CD4-positive, alpha-beta T cell treated with Interleukin-6 at 100 ng/mL for 8 hours (primary cell): ENCODE measurements around the gene TDRKH.
"Not testable (repeated sequence)": the region's sequence is repeated elsewhere in the genome, so short reads cannot be mapped to it uniquely, and the experiment has no call there.

Source experiments
- DNase-seq: peaks from one replicate; pipeline ENCODE4 v3.0.0-alpha.2; 2020; ENCODE audit warnings: mixed read lengths, low spot score

Gene TDRKH

GRCh38 chr1:151762941-151763921, 27.1 kb downstream of the TDRKH start, which contains the start of gene MRPL9:
Gene MRPL9, minus strand, starts transcription at chr1:151763496. Its CDS starts 17 bp downstream, at chr1:151763479.
- peak; percentile 79 for DNase-seq

GRCh38 chr1:151760597-151761385, 29.5 kb downstream of the TDRKH start:
- no peak for DNase-seq

- DNase-seq: no peak
These were observed 31.1 kb downstream of the TDRKH start for GRCh38 chr1:151759241-151759640.

- DNase-seq: no peak
These were observed 34.0 kb downstream of the TDRKH start for GRCh38 chr1:151756291-151756690.

- DNase-seq: no peak
These were observed 48.8 kb downstream of the TDRKH start for GRCh38 chr1:151741516-151741915.

GRCh38 chr1:151739590-151740355, 50.5 kb downstream of the TDRKH start:
- DNase-seq: no peak

GRCh38 chr1:151737479-151737878, 52.8 kb downstream of the TDRKH start:
- DNase-seq: no peak

GRCh38 chr1:151737026-151737425, 53.3 kb downstream of the TDRKH start:
- DNase-seq: no peak

GRCh38 chr1:151733995-151734394, 56.3 kb downstream of the TDRKH start:
- DNase-seq: not testable (repeated sequence)

- no peak for DNase-seq
These were observed 57.2 kb downstream of the TDRKH start for GRCh38 chr1:151733126-151733525.

GRCh38 chr1:151729966-151730291, 60.4 kb downstream of the TDRKH start:
- DNase-seq: no peak

GRCh38 chr1:151729157-151729965, 60.9 kb downstream of the TDRKH start:
- no peak for DNase-seq

- no peak for DNase-seq
These were observed 61.9 kb downstream of the TDRKH start for GRCh38 chr1:151728151-151729054.

GRCh38 chr1:151723726-151724370, 66.5 kb downstream of the TDRKH start:
- DNase-seq: no peak
